HG03066 (cell line): ENCODE data around the gene ZBTB4.
"Not testable (repeated sequence)": the region's sequence is repeated elsewhere in the genome, so short reads cannot be mapped to it uniquely, and the experiment has no call there.

Experiments used
- ATAC-seq: cut with Tn5 transposase; IDR thresholded peaks from one replicate; pipeline ENCODE4 v1.9.1; 2021; ENCODE audit warnings: low read depth; ENCODE audit not compliant: unreplicated experiment

Gene ZBTB4

DNA sequence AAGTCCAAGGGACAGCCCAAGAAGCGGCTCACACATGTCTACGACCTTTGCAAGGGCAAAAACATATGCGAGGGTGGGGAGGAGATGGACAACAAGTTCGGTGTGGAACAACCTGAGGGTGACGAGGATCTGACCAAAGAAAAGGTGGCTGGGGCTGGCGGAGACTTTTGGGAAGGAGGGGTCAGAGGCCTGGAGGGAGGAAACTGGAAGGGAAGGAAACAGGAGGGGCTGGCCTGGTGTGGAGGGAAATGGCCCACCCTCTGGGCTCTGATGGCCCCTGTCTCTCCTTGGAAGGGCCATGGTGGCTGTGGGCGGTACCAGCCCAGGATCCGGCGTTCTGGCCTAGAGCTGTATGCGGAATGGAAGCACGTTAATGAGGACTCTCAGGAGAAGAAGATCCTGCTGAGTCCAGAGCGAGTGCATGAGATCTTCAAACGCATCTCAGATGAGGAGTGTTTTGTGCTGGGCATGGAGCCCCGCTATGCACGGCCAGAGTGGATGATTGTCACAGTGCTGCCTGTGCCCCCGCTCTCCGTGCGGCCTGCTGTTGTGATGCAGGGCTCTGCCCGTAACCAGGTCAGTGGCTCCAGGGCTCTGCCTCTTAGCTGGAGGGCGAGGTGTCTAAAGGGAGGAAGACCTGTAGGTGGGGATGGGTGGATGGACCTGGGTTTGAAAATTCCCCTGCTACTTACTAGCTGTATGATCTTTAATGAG, 17.2 kb upstream of the ZBTB4 start:
- ATAC-seq, result no peak

DNA sequence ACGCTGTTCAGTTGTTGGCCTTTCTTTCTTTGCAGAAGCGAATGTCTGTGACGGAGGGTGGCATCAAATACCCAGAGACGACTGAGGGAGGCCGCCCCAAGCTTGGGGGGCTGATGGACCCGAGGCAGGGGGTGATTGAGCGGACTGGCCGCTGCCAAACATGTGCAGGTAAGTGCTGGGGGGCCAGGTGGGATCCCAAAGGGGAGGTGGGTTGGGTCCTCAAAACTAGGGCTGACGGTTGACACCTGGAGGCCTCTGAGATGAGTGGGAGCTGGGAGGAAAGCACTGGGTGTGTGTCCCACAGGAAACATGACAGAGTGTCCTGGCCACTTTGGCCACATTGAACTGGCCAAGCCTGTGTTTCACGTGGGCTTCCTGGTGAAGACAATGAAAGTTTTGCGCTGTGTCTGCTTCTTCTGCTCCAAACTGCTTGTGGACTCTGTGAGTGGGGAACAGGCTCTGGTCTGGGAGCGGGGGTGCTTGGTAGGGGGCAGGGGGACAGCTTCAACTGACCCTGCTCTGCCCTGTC, 16.5 kb upstream of the ZBTB4 start:
- no peak for ATAC-seq

DNA sequence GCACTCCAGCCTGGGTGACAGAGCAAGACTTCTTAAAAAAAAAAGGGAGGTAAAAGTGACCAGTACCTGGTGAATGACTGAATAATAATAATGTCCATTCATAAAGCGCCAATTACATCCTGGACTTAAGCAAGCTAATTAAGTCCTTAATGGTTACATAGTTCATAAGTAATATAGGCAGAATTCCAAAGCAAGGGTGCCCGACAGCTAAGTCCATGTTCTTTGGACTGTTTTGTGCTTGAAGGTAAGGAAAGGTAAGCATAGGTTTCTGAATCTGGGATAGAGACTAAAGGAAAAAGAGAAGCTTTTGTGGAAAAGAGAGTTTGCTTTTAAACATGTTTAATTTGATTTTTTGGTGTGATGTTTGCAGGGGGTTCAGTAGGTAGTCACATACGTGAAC, 14.5 kb upstream of the ZBTB4 start:
- ATAC-seq, result no peak

DNA sequence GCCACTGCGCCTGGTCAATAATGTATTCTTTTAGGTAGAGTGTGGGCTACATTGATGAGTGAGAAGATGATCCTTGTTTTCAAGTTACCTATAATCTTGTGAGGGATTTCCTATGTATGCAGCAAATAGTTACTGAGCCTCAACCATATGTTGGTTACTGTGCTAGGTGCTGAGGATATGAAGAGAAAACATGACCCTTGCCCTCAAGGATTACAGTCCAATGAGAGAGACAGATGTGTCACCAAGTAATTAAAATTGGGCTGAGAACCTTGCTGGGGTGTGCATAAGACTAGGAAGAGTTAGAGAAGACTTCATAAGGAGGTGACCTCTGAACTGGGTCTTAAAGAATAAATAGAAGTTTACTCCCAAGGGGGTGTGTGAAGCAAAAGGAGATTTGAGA, 12.2 kb upstream of the ZBTB4 start:
- ATAC-seq, result no peak

DNA sequence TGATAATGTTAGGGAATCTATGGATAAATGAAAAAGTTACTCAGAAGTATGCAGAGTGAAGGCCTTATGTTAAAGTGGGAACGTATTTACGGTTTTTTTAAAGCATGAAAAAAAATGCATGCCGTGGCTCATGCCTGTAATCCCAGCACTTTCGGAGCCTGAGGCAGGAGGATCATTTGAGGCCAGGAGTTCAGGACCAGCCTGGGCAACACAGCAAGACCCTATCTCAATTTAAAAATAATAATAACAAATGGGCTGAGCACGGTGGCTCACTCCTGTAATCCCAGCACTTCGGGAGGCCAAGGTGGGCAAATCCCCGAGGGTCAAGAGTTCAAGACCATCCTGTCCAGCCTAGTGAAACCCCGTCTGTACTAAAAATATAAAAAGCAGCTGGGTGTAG, 10.7 kb upstream of the ZBTB4 start:
- no peak for ATAC-seq

DNA sequence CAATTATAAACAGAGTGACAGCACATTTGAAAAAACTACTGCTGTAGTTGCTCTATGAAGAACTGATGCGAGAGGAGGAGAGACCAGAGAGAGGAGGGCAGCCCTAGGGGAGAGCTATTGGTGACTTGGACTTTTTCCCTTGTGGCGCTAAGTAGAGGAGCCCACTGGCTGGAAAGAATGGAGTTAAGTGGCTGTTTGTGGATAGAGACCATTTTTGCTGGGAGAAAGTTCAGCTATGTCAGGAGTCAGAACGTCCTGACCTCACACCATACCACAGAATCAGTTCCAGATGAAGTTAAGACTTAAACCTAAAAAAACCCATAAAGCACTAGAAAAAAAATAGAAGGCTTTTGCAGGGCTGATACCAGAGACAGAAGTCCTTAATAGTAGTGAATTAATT, 6.8 kb upstream of the ZBTB4 start:
- no peak for ATAC-seq

DNA sequence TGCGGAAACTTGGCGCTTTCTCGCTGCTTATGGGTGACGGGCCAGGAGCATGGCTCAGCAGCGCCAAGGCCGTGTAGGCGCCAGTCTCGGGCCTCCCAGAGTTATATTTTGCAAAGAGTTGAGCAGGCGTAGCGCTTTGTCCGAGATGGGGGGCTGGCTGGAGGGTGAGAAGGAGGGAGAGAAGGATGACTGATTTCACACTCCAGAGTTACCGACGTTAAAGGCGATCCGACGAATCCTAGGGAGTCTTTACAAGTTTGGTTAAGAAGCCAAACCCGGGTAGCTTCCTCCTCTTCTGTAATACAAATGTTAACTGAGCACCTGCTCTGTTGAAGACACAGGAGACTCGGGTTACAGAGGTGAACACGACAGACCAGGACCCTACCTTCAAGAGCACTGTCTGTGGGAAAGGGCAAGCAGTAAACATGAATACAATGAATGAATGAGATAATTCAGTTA, 5.5 kb upstream of the ZBTB4 start:
- no peak for ATAC-seq

DNA sequence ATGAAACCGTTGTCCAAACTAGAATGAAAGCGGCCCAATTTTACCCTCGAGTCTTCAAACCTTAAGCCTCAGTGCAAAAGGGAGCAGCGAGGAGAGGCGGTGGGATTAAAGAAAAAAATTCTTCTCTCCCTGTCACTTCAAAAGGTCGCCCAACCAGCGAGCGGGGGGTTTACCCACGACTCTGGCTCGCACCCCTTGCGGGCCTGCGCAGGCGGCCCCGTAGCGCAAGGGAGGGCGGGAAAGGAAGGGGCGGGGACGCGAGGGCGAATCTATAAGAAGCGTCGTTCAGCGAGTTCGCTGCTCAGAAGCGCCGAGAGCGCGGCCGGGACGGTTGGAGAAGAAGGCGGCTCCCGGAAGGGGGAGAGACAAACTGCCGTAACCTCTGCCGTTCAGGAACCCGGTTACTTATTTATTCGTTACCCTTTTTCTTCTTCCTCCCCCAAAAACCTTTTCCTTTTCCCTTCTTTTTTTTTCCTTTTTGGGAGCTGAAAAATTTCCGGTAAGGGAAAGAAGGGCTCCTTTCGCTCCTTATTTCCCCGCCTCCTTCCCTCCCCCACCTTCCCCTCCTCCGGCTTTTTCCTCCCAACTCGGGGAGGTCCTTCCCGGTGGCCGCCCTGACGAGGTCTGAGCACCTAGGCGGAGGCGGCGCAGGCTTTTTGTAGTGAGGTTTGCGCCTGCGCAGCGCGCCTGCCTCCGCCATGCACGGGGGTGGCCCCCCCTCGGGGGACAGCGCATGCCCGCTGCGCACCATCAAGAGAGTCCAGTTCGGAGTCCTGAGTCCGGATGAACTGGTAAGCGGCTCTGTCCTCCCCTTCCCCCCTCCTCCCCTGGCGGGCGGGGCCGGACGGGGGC, 4.9 kb upstream of the ZBTB4 start, which contains the start of gene POLR2A:
POLR2A (plus strand) TSS at position 300 of the 852 bp plus-strand sequence.
- peak; percentile 48 for ATAC-seq

DNA sequence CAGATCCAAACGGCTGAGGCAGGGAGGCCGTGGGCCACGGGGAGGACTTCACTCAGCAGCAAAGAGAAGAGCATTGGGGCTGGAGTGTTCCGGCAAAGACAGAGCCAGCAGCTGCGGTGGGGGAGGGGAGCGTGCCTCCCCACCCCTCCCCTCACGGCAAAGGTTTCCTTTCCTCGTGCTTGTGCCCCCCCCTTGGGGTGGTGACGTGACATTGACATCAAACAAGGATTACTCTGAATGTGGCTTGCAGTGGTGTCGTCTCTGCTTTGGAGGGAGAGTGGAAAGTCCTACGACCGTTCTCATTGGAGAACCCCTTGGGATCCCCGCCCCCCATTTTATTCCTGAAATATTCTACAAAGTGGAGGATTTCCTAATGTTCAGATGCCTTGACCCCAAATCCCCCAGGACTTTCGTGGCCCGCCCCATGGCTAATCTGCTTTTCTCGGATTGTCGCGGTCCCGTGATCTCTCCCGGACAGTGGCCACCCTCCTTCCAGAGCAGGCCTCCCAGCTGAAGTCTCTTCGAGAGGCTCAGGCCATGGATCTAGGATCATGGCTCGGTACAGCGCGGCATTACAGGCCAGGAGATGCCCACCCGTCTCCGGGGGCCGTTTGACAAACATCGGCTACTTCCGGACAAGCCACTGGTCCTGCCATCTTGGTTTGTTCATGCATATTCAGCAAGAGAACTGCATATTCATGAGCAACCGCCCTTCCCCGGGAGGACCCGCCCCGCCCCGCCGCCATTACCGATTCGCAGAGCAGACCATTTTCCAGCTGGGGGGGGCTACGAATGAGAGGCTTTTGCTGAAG, 4.0 kb upstream of the ZBTB4 start:
- ATAC-seq, result peak; percentile 43

DNA sequence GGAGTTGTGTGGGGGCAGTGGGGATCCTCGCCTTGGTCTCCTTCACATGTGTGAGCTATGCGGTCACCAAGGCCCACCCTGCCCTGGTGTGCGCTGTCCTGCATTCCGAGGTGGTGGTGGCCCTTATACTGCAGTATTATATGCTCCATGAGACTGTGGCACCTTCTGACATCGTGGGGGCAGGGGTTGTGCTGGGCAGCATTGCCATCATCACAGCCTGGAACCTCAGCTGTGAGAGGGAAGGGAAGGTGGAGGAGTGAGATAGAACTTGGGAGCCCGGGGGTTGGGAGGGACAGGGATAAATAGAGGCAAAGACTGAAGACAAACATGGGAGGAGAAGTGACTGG, 3.3 kb upstream of the ZBTB4 start:
- ATAC-seq, result not testable (repeated sequence)

DNA sequence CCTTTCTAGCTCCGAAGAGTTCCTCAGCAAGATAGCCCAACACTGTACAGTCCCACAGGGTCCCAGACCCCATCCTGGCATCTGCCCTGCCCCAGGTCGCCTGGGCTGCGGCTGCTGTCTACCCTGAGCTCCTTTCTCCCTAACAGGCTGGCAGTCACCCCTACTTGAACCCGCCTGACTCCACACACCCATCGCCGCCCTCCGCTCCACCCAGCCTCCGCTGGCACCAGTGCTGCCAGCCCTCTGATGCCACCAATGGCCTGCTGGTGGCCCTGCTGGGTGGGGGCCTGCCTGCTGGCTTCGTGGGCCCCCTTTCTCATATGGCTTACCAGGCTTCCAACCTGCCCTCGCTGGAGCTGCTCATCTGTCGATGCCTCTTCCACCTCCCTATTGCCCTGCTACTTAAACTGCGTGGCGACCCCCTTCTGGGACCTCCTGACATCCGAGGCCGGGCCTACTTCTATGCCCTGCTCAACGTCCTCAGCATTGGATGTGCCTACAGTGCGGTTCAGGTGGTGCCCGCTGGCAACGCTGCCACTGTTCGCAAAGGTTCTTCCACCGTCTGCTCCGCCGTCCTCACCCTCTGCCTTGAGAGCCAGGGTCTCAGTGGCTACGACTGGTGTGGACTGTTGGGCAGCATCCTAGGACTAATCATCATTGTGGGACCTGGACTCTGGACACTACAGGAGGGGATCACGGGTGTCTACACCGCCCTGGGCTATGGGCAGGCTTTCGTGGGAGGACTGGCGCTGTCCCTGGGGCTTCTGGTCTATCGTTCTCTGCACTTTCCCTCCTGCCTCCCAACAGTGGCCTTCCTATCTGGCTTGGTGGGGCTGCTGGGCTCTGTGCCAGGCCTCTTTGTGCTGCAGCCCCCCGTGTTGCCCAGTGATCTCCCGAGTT, 2.7 kb upstream of the ZBTB4 start:
- not testable (repeated sequence) for ATAC-seq

DNA sequence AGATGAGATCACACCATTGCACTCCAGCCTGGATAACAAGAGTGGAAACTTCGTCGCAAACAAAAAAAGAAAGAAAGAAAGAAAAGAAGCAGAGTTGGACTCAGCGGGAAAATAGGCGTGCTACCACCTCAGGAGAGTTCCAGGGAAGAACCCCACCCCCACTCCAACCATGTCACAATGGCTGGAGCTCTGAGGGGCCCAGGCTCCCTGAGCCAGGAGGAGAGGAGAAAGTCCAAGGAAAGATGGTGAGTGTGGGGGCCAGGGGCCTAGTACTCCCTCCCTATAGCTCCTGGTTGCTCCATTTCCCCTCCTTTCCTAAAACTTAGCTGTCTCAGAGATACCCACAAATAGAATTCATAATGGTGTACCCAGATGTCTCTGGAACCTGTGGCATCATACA, 1.8 kb upstream of the ZBTB4 start, which contains the start of gene SLC35G6:
SLC35G6 (plus strand) TSS at position 172 of the 400 bp plus-strand sequence; CDS start at position 243, 71 bp downstream.
- not testable (repeated sequence) for ATAC-seq

DNA sequence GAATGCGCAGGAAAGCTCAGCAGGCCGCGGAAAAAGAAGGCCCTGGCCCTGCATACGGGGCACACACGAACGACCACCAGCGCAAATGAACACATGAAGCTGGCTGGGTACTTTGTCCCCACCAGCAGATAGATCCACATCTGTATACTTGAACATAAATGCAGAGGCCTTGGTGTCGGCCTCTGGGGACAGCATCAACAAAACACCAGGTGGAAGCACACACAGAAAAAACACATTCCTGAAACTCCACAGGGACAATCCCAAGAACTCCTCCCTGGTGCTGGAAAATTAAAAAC, 606 bp upstream of the ZBTB4 start:
- ATAC-seq, result no peak

DNA sequence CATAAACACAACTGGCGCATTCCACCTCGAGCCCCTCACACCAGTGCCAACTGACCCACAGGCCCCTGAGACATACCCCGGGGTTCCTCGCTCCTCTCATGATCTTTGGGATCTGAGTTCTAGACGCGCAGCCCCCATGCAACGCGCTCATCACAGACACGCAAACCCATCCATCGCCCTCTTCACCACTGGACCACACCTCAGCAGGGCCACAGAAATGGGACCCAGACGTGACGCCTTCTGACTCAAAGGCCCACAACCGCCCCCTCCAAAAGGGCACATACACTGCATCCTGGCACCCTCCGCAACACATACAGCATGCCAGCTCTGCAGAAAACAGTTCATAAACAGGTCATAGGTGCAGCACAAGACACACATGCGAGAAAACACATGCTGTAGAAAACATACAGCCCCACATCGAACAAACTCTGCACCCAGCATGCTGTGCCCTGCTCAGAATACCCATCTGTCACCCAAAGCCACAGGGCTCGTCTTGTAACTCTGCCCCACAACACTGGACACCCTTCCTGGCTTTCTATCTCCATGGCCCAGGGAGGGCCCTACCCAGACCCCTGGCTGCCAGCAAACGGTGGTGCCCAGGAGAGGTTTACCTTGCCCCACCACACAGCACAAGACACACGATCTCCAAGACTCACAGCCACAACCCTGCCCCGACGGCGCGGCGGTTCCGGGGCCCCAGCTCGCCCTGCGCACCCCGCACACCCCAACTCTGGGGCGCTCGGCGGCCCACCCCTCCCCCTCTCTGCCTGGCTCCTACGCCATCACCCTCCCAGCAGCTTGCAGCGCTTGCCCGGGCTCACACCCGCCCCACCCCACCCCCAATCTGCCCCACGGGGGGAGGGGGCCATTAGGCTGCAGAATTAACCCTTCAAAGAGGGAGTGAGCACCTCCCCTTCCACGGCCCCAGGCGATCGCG, 887 bp downstream of the ZBTB4 start:
- ATAC-seq, result no peak

DNA sequence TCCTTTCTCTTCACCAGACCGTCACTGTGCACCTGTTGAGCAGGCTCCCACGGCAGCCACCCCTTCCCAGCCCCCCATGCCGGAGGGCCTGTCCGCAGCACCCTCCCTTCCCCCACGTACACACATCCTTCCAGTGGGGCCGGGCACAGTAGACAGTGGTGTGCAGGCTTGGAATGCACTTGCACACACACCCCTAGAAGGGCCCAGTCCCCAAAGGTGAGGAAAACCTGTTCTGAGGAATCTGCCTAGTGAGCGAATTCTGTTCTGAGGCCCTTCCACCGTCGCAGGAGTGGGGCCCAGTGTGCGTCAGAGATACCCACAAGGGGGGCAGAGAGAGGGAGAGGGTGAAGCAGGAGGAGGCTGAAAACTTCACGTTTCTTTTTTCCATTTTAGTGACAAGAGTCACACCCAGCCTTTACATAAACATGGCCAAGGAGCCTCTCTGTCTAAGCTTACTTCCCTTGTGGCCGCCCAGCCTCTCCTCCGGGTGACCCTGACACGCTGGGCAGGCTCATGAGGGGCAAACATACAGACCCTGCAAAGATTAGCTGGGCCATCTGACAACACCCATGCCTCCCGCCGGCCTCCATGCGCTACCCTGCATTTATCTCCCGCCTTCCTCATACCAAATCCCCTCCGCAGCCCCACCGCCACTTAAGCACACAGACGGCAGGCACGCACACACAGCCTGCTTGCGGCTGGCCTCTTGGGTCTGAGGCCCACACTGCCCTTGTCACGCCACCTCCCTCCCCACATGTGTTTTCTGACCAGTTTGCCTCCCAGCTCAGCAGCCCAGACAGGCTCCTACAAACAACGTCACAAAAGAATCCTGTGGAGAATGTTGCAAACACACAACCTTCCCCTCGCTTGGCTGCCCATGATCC, 1.8 kb downstream of the ZBTB4 start:
- ATAC-seq, result no peak

DNA sequence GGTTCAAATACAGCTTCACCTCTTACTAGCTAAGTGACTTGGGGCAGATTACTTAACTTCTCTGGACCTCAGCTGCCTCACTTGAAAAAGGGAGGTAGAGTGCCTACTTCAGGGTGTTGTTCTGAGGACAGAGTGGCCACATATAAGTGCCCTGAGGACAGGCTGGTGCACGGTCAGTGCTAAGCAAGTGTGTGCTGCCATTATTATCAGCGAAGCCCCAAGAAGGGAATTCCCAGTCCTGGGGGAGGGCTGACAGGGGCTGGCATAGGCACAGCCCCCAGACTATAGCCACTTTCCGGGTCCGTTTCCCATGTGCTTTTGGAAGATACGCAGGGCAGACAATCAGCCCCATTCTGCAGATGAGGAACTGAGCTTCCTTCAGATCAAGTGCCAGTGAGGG, 2.5 kb downstream of the ZBTB4 start:
- no peak for ATAC-seq

DNA sequence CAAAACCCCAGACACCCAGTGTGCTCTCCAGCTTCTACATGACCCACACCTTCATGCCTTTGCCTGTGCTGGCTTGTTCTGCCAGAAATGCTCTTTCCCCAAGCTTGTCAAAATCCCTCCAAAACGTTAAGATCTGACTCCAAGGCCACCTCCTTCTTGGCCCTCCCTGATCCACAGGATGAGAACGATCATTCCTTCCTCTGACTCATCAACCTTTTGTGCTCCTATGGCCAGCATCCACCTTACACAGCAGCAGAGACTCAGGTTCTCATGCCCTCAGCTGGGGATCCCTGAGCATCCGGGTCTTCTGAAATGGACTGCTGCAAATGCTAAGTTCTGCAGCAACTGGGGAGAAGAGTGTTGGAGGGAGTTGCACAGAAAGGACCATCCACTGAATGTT, 2.9 kb downstream of the ZBTB4 start:
- ATAC-seq, result no peak
